ENCODE results near the gene POPDC2.

Gene POPDC2

DNA sequence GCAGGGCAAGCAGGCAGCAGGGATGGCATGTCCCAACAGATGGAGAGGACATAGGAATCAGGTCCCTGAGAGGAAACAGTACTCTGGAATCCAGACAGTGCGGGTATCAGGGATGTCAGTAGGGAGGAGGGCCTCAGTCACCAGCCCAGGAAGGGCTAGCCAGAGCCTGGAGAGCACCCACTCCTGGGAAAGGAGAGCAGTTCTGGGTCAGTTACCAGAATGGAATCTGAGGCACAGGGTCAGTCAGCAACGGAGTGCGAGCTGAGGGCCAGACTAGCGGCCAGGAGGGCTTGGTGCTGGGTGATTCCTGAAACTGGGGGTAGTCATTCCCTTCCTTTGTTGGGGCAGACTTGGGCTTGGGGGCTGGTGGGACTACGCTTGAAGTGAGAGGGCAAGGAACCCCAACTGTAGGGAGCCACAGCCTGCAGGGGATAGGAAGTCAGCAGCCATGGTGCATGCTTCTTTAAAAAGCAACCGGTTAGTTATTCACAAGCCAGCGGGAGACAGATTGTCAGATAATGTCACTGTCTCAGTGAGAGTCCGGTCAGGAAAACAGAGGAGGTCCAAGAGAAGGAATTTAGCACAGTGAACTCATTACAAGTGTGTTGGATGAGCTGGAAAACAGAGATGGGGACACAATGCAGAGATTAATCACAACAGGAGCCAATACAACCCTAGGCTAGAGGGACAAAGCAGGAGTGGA is 34.8 kb downstream of the POPDC2 start:
- no peak overlapping the region for H3K4me3 ChIP-seq (ENCODE audit: low read depth in 1 of 2, low read length in 2 of 2)
- no peaks in the 10 kb centered on the region for H3K9me3 ChIP-seq (ENCODE audit: low read length)
- H3K27me3 ChIP-seq (ENCODE audit: control insufficient read depth in 1 of 2, insufficient read depth in 2 of 2, low read length in 2 of 2) = no peaks in the 10 kb centered on the region
- no peak overlapping the region for H3K27ac ChIP-seq (ENCODE audit: low read depth, low read length)
- no peak overlapping the region for H3K9ac ChIP-seq (ENCODE audit: low read length)
- no peaks in the 10 kb centered on the region for H3K36me3 ChIP-seq (ENCODE audit: insufficient read depth, low read length)
- H3K4me1 ChIP-seq (ENCODE audit: insufficient read depth, low read length) = no peaks in the 10 kb centered on the region

GRCh38 chr3:119624002-119624720 is 36.2 kb downstream of the POPDC2 start:
- H3K36me3 ChIP-seq (ENCODE audit: insufficient read depth, low read length) = no peaks in the 10 kb centered on the region
- H3K4me1 ChIP-seq (ENCODE audit: insufficient read depth, low read length) = no peaks in the 10 kb centered on the region
- no peak overlapping the region for H3K27ac ChIP-seq (ENCODE audit: low read depth, low read length)
- H3K9ac ChIP-seq (ENCODE audit: low read length) = no peak overlapping the region
- no peaks in the 10 kb centered on the region for H3K27me3 ChIP-seq (ENCODE audit: control insufficient read depth in 1 of 2, insufficient read depth in 2 of 2, low read length in 2 of 2)
- H3K4me3 ChIP-seq (ENCODE audit: low read depth in 1 of 2, low read length in 2 of 2) = no peak overlapping the region
- H3K9me3 ChIP-seq (ENCODE audit: low read length) = no peaks in the 10 kb centered on the region

DNA sequence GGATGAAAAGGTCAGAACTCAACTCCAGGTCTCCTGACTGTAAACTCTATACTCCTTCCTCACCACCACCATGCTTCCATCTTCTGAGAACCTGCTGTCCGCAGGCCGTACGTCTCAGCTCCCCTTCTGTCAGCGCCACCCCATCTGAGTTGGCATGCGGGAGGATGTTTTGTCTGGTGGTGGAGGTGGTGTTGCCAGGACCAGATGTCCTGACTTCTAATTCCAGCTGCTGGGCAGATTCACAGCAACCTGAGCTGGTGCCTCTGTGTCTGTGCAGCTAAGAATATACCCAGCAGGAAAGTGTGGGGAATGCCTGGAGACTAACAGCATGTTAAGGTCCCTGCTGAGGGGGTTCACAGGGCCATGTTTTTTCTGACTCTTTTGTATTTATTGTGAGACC is 39.5 kb downstream of the POPDC2 start:
- Histone ChIP-seq H3K4me3 (ENCODE audit: low read depth in 1 of 2, low read length in 2 of 2) (no peak overlapping the region), H3K9me3 (ENCODE audit: low read length) (no peaks in the 10 kb centered on the region), H3K27ac (ENCODE audit: low read depth, low read length) (no peak overlapping the region), H3K36me3 (ENCODE audit: insufficient read depth, low read length) (no peaks in the 10 kb centered on the region), H3K9ac (ENCODE audit: low read length) (no peak overlapping the region), H3K27me3 (ENCODE audit: control insufficient read depth in 1 of 2, insufficient read depth in 2 of 2, low read length in 2 of 2) (no peaks in the 10 kb centered on the region), H3K4me1 (ENCODE audit: insufficient read depth, low read length) (no peaks in the 10 kb centered on the region)

DNA sequence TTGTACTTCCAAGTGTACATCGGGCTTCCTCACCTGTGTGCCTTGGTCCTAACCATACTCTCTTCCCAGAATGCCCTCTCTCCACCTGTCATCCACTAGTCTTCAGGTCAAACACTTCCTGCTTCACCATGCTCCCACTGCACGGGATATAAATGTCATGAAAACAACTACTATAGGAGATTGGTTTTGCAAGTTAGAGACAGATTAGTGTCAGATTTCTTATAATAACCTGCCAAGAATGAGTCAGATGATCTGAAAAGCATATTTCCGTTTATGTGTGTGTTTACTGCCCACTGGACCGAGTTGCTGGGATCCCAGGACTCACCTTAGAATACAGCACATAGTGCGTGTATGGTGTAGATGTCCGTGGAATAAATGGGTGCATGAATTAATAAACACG is 41.3 kb downstream of the POPDC2 start:
- Histone ChIP-seq H3K27ac (ENCODE audit: low read depth, low read length) (no peak overlapping the region), H3K9me3 (ENCODE audit: low read length) (no peaks in the 10 kb centered on the region), H3K36me3 (ENCODE audit: insufficient read depth, low read length) (no peaks in the 10 kb centered on the region), H3K27me3 (ENCODE audit: control insufficient read depth in 1 of 2, insufficient read depth in 2 of 2, low read length in 2 of 2) (no peaks in the 10 kb centered on the region), H3K4me3 (ENCODE audit: low read depth in 1 of 2, low read length in 2 of 2) (no peak overlapping the region), H3K4me1 (ENCODE audit: insufficient read depth, low read length) (no peaks in the 10 kb centered on the region), H3K9ac (ENCODE audit: low read length) (no peak overlapping the region)

DNA sequence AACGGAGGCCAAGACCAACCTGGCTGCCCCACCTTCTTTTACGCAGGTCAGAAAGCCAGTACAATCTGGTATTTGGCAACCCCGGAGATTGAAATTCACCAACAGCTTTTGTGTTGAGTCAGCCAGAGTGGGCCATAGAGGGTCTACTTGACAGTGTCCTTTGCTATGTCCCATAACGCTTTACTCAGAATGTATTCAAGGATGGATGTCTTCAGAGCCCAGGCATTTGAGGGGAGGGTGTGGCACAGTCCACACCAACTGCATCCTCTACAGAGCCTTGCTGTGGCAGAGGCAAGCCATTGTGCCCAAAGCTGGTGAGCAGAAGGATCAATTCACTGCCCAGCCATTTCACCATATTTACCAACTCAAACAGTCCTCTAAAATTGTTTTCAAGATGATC is 44.3 kb downstream of the POPDC2 start:
- no peaks in the 10 kb centered on the region for H3K9me3 ChIP-seq (ENCODE audit: low read length)
- H3K9ac ChIP-seq (ENCODE audit: low read length) = no peak overlapping the region
- H3K4me3 ChIP-seq (ENCODE audit: low read depth in 1 of 2, low read length in 2 of 2) = no peak overlapping the region
- no peaks in the 10 kb centered on the region for H3K36me3 ChIP-seq (ENCODE audit: insufficient read depth, low read length)
- no peaks in the 10 kb centered on the region for H3K4me1 ChIP-seq (ENCODE audit: insufficient read depth, low read length)
- H3K27me3 ChIP-seq (ENCODE audit: control insufficient read depth in 1 of 2, insufficient read depth in 2 of 2, low read length in 2 of 2) = no peaks in the 10 kb centered on the region
- H3K27ac ChIP-seq (ENCODE audit: low read depth, low read length) = no peak overlapping the region

- Histone ChIP-seq H3K27me3 (ENCODE audit: control insufficient read depth in 1 of 2, insufficient read depth in 2 of 2, low read length in 2 of 2) (no peaks in the 10 kb centered on the region), H3K4me3 (ENCODE audit: low read depth in 1 of 2, low read length in 2 of 2) (no peak overlapping the region), H3K9me3 (ENCODE audit: low read length) (no peaks in the 10 kb centered on the region), H3K4me1 (ENCODE audit: insufficient read depth, low read length) (no peaks in the 10 kb centered on the region), H3K36me3 (ENCODE audit: insufficient read depth, low read length) (no peaks in the 10 kb centered on the region), H3K9ac (ENCODE audit: low read length) (no peak overlapping the region), H3K27ac (ENCODE audit: low read depth, low read length) (no peak overlapping the region)
These were observed 46.5 kb downstream of the POPDC2 start for GRCh38 chr3:119613872-119614271.

GRCh38 chr3:119613201-119613600 is 47.2 kb downstream of the POPDC2 start:
- Histone ChIP-seq H3K27me3 (ENCODE audit: control insufficient read depth in 1 of 2, insufficient read depth in 2 of 2, low read length in 2 of 2) (no peaks in the 10 kb centered on the region), H3K9me3 (ENCODE audit: low read length) (no peaks in the 10 kb centered on the region), H3K9ac (ENCODE audit: low read length) (no peak overlapping the region), H3K4me1 (ENCODE audit: insufficient read depth, low read length) (no peaks in the 10 kb centered on the region), H3K36me3 (ENCODE audit: insufficient read depth, low read length) (no peaks in the 10 kb centered on the region), H3K4me3 (ENCODE audit: low read depth in 1 of 2, low read length in 2 of 2) (no peak overlapping the region), H3K27ac (ENCODE audit: low read depth, low read length) (no peak overlapping the region)

DNA sequence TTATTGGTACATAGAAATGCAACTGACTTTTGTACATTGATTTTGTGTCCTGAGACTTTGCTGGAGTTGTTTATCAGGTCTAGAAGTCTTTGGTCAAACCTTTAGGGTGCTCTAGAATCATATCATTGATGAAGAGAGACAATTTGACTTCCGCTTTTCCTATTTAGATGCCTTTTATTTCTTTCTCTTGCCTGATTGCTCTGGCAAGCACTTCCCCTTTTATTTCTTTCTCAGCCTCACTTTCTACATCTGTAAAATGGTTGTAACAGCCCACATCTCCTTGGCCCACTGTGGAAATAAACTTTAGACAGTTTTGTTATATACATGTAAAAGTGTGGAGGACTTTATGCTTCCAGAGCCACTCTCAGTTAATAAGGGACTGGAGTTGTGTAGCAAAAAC is 48.7 kb downstream of the POPDC2 start:
- no peak overlapping the region for H3K9ac ChIP-seq (ENCODE audit: low read length)
- no peak overlapping the region for H3K27ac ChIP-seq (ENCODE audit: low read depth, low read length)
- no peaks in the 10 kb centered on the region for H3K27me3 ChIP-seq (ENCODE audit: control insufficient read depth in 1 of 2, insufficient read depth in 2 of 2, low read length in 2 of 2)
- H3K36me3 ChIP-seq (ENCODE audit: insufficient read depth, low read length) = no peaks in the 10 kb centered on the region
- H3K4me3 ChIP-seq (ENCODE audit: low read depth in 1 of 2, low read length in 2 of 2) = no peak overlapping the region
- no peaks in the 10 kb centered on the region for H3K4me1 ChIP-seq (ENCODE audit: insufficient read depth, low read length)
- no peaks in the 10 kb centered on the region for H3K9me3 ChIP-seq (ENCODE audit: low read length)

- no peak overlapping the region for H3K9ac ChIP-seq (ENCODE audit: low read length)
- no peaks in the 10 kb centered on the region for H3K27me3 ChIP-seq (ENCODE audit: control insufficient read depth in 1 of 2, insufficient read depth in 2 of 2, low read length in 2 of 2)
- no peak overlapping the region for H3K4me3 ChIP-seq (ENCODE audit: low read depth in 1 of 2, low read length in 2 of 2)
- H3K36me3 ChIP-seq (ENCODE audit: insufficient read depth, low read length) = no peaks in the 10 kb centered on the region
- H3K9me3 ChIP-seq (ENCODE audit: low read length) = no peaks in the 10 kb centered on the region
- no peaks in the 10 kb centered on the region for H3K4me1 ChIP-seq (ENCODE audit: insufficient read depth, low read length)
- H3K27ac ChIP-seq (ENCODE audit: low read depth, low read length) = no peak overlapping the region
These were observed 51.1 kb downstream of the POPDC2 start for GRCh38 chr3:119609301-119609700.

GRCh38 chr3:119608405-119609000 is 51.9 kb downstream of the POPDC2 start:
- Histone ChIP-seq H3K27me3 (ENCODE audit: control insufficient read depth in 1 of 2, insufficient read depth in 2 of 2, low read length in 2 of 2) (no peaks in the 10 kb centered on the region), H3K36me3 (ENCODE audit: insufficient read depth, low read length) (no peaks in the 10 kb centered on the region), H3K27ac (ENCODE audit: low read depth, low read length) (no peak overlapping the region), H3K9ac (ENCODE audit: low read length) (no peak overlapping the region), H3K4me3 (ENCODE audit: low read depth in 1 of 2, low read length in 2 of 2) (no peak overlapping the region), H3K4me1 (ENCODE audit: insufficient read depth, low read length) (no peaks in the 10 kb centered on the region), H3K9me3 (ENCODE audit: low read length) (no peaks in the 10 kb centered on the region)

DNA sequence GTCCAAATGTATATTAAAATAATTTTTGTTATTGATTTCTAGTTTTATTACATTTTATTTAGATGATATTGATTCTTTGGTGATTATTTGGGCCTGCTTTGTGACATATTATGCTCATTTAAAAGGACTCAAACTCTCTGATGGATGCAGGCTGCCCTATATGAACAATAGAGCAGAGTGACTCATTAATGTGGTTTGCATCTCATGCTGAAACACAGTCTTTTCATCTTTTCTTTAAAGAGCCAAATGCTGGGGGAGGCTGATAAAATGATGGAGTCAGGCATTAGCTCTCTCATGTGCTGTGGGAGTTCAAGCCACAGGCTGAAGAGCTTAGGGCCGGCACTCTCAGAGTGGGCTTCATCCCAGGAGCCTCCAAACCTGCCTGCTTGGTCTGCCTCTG is 55.5 kb downstream of the POPDC2 start:
- H3K9ac ChIP-seq (ENCODE audit: low read length) = no peak overlapping the region
- no peaks in the 10 kb centered on the region for H3K36me3 ChIP-seq (ENCODE audit: insufficient read depth, low read length)
- H3K4me3 ChIP-seq (ENCODE audit: low read depth in 1 of 2, low read length in 2 of 2) = no peak overlapping the region
- no peaks in the 10 kb centered on the region for H3K9me3 ChIP-seq (ENCODE audit: low read length)
- no peaks in the 10 kb centered on the region for H3K27me3 ChIP-seq (ENCODE audit: control insufficient read depth in 1 of 2, insufficient read depth in 2 of 2, low read length in 2 of 2)
- no peak overlapping the region for H3K27ac ChIP-seq (ENCODE audit: low read depth, low read length)
- H3K4me1 ChIP-seq (ENCODE audit: insufficient read depth, low read length) = no peaks in the 10 kb centered on the region

Measured in muscle layer of colon (tissue), 2 donors.